ENCODE measurements around the gene CELF4. TPM values are rescaled to one million over a fixed set of nuclear protein-coding genes. Genes with fewer than 3 reads are reported as not detected.

Gene CELF4
- total and polyA plus RNA-seq, 2 donors = 0.79 TPM

DNA sequence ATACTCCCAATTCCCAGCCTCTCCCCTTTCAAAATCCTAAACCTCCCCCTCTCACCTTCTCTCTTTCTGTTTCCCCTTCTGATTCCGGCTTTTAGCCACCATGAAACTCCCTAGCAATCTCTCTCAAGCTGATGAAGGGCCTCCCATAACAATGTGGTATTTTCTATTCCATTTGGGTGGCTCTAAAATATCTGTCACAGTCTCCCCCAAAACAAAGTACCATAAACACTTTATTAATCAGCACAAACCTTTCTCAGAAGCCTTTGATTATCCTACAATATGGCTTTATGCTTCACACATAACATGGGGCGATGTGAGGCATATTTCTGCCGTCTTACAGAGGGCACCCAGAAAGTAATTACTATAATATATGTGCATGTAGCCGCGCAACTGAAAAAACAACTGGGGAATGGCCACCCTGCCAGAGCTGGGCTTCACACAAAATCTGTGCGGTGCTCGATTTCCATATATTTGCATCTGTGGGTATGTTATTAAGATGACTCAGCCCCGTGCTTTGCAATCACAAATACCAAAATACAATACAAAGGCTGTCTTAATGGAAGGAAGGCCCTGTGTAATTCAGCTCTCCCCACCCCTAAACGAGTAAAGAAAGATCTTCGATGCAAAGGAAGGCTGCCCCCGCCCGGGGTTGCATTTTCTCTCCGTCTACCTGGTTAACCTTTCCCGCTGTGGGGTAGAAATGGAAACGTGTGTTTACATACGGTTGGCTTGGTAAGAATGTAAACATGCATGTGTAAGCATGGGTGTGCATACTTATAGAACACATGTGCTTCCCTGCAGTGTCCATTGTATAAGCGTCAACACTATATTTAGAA lies 81.4 kb downstream of the CELF4 start:
- Histone ChIP-seq H3K4me1 (ENCODE audit: insufficient read depth) (peaks cover 3% of the 10 kb centered on the region), H3K36me3 (ENCODE audit: insufficient read depth) (no peaks in the 10 kb centered on the region), H3K27ac (ENCODE audit: low read depth) (no peak overlapping the region), H3K4me3 (ENCODE audit: low read depth, low read length) (no peak overlapping the region)
- no peak for DNase-seq (ENCODE audit: extremely low spot score)
- WGBS = 16% methylated on average over 17 of the region's 17 CpGs

DNA sequence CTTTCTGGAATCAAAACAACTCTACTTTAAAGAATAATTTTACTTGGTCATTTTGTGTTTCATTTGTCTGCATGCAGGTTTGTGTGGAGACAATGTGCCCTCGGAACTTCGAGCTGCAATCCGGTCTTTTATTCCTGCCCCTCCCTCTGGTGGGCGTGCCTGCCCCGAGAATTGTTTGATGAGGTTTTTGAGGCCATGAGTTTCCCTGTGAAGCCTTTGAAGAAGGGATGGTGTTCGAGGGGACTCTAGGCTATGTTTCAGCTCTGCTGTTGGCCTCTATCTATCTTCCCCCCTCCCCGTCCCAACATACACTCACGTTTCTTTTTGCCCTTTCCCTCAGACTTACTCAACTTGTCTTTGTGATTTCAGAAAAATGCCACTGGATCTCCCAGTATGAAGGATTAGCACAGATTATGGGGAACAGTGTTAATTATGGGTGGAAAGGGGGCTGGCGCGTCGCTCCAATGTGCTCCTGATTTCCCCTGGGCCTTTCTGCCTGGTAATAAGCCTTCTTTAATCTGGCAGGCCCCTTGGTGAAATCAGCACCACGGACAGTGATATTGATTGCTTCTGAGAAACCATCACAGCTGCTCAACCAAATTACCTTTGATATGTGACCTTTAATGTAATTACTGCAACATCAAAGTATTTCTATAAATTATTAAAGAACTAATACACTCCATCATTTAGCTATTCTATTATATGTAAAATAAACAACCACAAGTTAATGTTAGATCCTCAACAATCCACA lies 82.2 kb downstream of the CELF4 start:
- H3K4me1 ChIP-seq (ENCODE audit: insufficient read depth) = peaks cover 3% of the 10 kb centered on the region
- no peaks in the 10 kb centered on the region for H3K36me3 ChIP-seq (ENCODE audit: insufficient read depth)
- H3K27ac ChIP-seq (ENCODE audit: low read depth) = no peak overlapping the region
- no peak for DNase-seq (ENCODE audit: extremely low spot score)
- 28% methylated on average over 12 of the region's 12 CpGs for WGBS
- no peak overlapping the region for H3K4me3 ChIP-seq (ENCODE audit: low read depth, low read length)

DNA sequence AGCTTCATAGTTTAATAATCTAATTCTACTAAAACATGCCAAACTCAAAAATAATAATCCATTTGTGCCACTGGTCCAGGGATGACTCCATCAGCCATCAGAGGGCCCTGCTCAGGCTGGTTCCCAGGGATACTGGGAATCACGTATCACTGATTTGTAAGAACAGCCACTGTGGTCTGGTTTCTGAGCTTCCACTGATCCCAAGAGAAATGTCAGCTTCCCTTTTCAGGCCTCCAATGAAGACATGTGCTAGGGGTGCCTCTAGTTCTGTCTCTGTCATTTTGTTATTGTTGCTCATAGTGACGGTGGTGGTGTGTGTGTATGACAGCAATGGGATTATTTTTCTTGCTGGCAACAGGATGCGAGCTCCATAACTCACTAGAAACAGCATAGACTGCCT lies 83.2 kb downstream of the CELF4 start:
- peaks cover 3% of the 10 kb centered on the region for H3K4me1 ChIP-seq (ENCODE audit: insufficient read depth)
- no peak overlapping the region for H3K4me3 ChIP-seq (ENCODE audit: low read depth, low read length)
- 67% methylated on average over 3 of the region's 3 CpGs for WGBS
- H3K27ac ChIP-seq (ENCODE audit: low read depth) = no peak overlapping the region
- DNase-seq (ENCODE audit: extremely low spot score) = no peak
- no peaks in the 10 kb centered on the region for H3K36me3 ChIP-seq (ENCODE audit: insufficient read depth)

DNA sequence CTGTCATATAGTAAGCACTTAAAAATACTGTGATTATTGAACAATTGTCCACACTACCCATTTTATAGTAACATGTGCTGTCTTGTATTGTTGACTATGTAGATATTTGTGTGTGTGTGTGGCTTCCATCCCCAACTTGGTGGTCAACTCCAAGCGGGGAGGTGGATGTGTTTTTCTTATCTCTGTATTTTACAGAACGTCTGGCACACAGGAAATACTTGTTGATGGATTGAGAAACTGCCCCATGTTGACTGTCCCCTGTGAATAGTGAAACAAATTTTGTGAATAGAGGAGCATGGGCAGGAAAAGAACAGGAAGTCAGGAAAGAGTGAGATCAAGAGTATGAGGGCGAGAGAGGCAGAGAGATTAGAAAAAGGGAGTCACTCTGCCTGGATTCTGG lies 83.6 kb downstream of the CELF4 start:
- Histone ChIP-seq H3K36me3 (ENCODE audit: insufficient read depth) (no peaks in the 10 kb centered on the region), H3K27ac (ENCODE audit: low read depth) (no peak overlapping the region), H3K4me3 (ENCODE audit: low read depth, low read length) (no peak overlapping the region), H3K4me1 (ENCODE audit: insufficient read depth) (peaks cover 3% of the 10 kb centered on the region)
- WGBS = 31% methylated on average over 3 of the region's 3 CpGs
- no peak for DNase-seq (ENCODE audit: extremely low spot score)

GRCh38 chr18:37481491-37481890 lies 84.1 kb downstream of the CELF4 start:
- 78% methylated on average over 6 of the region's 6 CpGs for WGBS
- Histone ChIP-seq H3K27ac (ENCODE audit: low read depth) (no peak overlapping the region), H3K36me3 (ENCODE audit: insufficient read depth) (no peaks in the 10 kb centered on the region), H3K4me3 (ENCODE audit: low read depth, low read length) (no peak overlapping the region), H3K4me1 (ENCODE audit: insufficient read depth) (peaks cover 3% of the 10 kb centered on the region)
- no peak for DNase-seq (ENCODE audit: extremely low spot score)

DNA sequence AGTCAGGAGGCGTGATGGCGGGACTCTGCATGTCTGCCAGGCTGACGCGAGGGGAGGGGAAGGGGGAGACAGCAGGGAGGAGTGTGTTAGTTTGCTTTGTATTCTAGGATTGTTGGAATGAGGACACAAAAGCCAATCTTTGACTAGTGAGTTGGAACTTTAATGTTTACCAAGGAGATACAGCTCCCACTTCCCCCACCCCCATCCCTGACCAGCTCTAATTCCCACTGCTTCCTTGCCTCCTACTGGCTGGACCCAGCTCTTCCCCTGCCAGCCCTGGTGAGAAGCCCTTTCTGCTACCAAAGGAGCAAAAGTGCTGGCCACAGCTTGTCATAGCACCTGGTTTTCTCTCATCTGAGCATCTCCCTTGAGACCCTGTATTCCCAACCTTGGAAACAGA lies 84.5 kb downstream of the CELF4 start:
- no peaks in the 10 kb centered on the region for H3K36me3 ChIP-seq (ENCODE audit: insufficient read depth)
- no peak overlapping the region for H3K27ac ChIP-seq (ENCODE audit: low read depth)
- H3K4me1 ChIP-seq (ENCODE audit: insufficient read depth) = peaks cover 3% of the 10 kb centered on the region
- WGBS = 68% methylated on average over 4 of the region's 4 CpGs
- H3K4me3 ChIP-seq (ENCODE audit: low read depth, low read length) = no peak overlapping the region
- DNase-seq (ENCODE audit: extremely low spot score) = no peak

DNA sequence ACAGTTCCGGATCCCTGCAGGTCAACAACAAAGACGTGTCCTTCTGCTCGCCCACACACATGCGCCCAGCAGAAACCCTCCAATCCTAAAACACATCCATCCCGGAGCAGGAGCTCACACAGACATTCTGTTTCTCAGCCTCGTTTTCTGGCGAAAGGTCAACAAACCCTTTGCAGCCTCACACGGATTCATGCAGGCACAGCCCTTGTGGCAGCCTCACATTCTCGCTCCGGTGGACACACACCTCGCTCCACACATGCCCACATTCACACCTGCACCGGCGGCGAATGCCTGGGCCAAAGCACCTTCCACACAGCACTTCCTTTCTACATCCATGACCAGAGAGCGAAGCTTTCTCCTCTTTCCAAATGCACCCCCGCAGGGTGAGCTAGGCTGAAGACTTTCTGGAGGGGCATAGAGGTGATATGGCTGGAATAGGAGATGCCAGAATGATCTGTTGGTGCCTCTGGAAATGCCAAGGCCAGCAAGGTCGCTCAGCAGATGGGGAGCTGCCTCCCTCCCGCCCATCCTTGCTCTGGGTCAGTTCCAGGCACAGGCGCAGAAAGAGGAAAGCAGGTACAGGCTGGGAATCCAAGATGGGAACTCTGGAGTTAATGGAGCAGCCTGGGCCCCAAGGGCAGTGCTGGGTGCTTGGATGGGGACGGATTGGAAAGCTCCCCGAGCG lies 88.8 kb downstream of the CELF4 start:
- 64% methylated on average over 22 of the region's 22 CpGs for WGBS
- Histone ChIP-seq H3K36me3 (ENCODE audit: insufficient read depth) (no peaks in the 10 kb centered on the region), H3K27ac (ENCODE audit: low read depth) (no peak overlapping the region), H3K4me3 (ENCODE audit: low read depth, low read length) (no peak overlapping the region), H3K4me1 (ENCODE audit: insufficient read depth) (no peaks in the 10 kb centered on the region)
- no peak for DNase-seq (ENCODE audit: extremely low spot score)

- DNase-seq (ENCODE audit: extremely low spot score) = no peak
- no peak overlapping the region for H3K4me3 ChIP-seq (ENCODE audit: low read depth, low read length)
- no peaks in the 10 kb centered on the region for H3K4me1 ChIP-seq (ENCODE audit: insufficient read depth)
- no peak overlapping the region for H3K27ac ChIP-seq (ENCODE audit: low read depth)
- H3K36me3 ChIP-seq (ENCODE audit: insufficient read depth) = no peaks in the 10 kb centered on the region
- WGBS = 34% methylated on average over 6 of the region's 6 CpGs
Measured at GRCh38 chr18:37476182-37476581, 89.4 kb downstream of the CELF4 start.

- 53% methylated on average over 8 of the region's 8 CpGs for WGBS
- DNase-seq (ENCODE audit: extremely low spot score) = no peak
- H3K4me1 ChIP-seq (ENCODE audit: insufficient read depth) = no peaks in the 10 kb centered on the region
- no peak overlapping the region for H3K27ac ChIP-seq (ENCODE audit: low read depth)
- no peaks in the 10 kb centered on the region for H3K36me3 ChIP-seq (ENCODE audit: insufficient read depth)
- no peak overlapping the region for H3K4me3 ChIP-seq (ENCODE audit: low read depth, low read length)
Measured at GRCh38 chr18:37473195-37473840, 92.3 kb downstream of the CELF4 start.

DNA sequence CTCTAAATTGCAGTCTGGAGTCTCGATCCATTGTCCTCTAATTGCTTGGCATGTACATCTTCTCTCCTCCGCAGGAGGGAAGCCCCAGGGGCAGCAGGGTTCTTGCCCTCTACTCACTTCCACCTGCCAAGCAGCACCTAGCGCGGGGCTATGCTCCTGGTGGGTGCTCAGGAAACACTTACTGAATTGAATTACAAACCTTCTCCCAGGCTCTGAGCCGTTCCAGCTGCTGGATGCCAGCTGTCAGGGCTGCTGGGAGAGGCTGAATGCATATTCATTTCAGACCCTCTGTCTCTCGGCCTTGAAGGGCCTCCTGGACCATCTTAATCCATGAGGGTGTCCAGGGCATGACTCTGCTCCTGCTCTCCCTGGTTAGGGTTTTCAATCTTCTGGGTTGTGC lies 94.0 kb downstream of the CELF4 start:
- no peak for DNase-seq (ENCODE audit: extremely low spot score)
- Histone ChIP-seq H3K36me3 (ENCODE audit: insufficient read depth) (no peaks in the 10 kb centered on the region), H3K4me3 (ENCODE audit: low read depth, low read length) (no peak overlapping the region), H3K27ac (ENCODE audit: low read depth) (no peak overlapping the region), H3K4me1 (ENCODE audit: insufficient read depth) (no peaks in the 10 kb centered on the region)
- 58% methylated on average over 6 of the region's 6 CpGs for WGBS

DNA sequence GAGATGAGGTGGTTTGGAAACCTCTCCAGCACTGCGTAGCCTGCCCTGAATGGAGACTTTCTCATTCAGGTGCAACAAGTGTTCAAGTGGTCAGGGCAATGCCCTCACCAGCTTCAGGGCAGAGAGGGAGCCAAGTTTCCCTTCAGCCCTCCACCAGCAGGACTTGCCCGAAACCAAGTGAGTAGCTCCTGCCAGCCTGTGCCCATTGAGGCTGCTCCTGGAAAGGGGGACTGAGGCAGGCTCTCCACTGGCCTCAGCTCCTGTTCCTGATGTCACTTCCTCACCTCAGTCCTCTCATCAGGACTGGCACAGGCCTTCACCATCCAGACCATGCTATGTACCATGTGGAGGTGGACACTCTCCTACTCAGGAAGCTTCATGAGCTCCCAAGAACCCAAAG lies 94.6 kb downstream of the CELF4 start:
- H3K27ac ChIP-seq (ENCODE audit: low read depth) = no peak overlapping the region
- 96% methylated on average over 2 of the region's 2 CpGs for WGBS
- H3K4me1 ChIP-seq (ENCODE audit: insufficient read depth) = no peaks in the 10 kb centered on the region
- no peak for DNase-seq (ENCODE audit: extremely low spot score)
- H3K36me3 ChIP-seq (ENCODE audit: insufficient read depth) = no peaks in the 10 kb centered on the region
- no peak overlapping the region for H3K4me3 ChIP-seq (ENCODE audit: low read depth, low read length)

- 85% methylated on average over 8 of the region's 8 CpGs for WGBS
- Histone ChIP-seq H3K27ac (ENCODE audit: low read depth) (no peak overlapping the region), H3K4me1 (ENCODE audit: insufficient read depth) (no peaks in the 10 kb centered on the region), H3K36me3 (ENCODE audit: insufficient read depth) (no peaks in the 10 kb centered on the region), H3K4me3 (ENCODE audit: low read depth, low read length) (no peak overlapping the region)
- no peak for DNase-seq (ENCODE audit: extremely low spot score)
Measured at GRCh38 chr18:37467002-37467662, 98.5 kb downstream of the CELF4 start.

DNA sequence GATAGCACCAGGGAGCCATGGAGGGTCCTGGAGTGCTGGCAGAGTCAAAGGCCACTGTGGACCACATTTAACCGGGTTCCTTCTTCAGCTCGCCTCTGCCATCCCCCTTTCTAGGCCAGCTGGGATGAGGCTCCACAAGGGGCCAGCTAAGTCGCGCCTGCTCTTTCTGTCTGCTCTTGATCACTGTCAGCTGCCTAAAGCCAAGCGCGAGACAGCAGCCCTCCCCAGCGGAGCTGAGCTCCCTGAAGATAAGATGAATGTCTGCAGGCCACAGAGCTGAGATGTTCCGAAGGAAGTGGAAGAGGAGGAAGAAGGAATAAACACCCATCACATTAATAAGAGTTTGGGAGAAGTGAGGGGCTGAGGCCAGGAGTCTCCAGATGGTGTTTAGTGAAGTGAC lies 99.6 kb downstream of the CELF4 start:
- Histone ChIP-seq H3K36me3 (ENCODE audit: insufficient read depth) (no peaks in the 10 kb centered on the region), H3K27ac (ENCODE audit: low read depth) (no peak overlapping the region), H3K4me1 (ENCODE audit: insufficient read depth) (no peaks in the 10 kb centered on the region), H3K4me3 (ENCODE audit: low read depth, low read length) (no peak overlapping the region)
- DNase-seq (ENCODE audit: extremely low spot score) = no peak
- 8% methylated on average over 8 of the region's 8 CpGs for WGBS

All from urinary bladder (tissue), 4 donors.